ENCODE results near the gene VAV2. TPM values are rescaled to one million over a fixed set of nuclear protein-coding genes. Genes with fewer than 3 reads are reported as not detected.

VAV2 gene
- total RNA-seq, 1 experiment from 2014 or later: 24.7 TPM

DNA sequence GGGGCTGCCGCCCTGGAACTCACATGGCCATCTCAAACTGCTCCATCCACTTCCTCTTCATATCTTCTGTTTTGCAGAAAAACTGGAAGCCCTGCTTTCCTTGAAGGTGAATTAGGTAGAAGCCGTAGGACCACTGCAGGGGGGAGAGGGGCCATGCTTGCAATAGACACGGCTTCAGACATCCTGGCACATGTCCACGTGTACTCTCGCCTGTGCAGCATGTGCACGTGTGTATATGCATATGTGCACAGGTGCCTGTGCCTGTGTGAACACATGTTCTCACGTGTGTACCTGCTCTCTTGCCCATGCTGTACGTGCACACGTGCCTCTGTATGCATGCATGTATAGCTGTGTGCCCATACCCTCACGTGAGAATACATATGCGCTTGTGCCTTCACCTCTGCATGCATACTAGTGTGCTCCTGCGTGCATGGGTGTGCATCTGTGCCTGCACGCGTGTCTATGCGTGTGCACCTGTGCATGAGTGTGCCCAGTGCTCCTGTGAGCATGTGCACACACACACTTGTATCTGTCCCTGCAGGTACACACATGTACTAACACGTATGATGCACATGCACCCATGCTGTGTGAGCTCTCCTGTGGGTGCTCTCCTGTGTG is 206.3 kb downstream of the VAV2 start:
- DNase-seq (ENCODE audit: low read depth, low spot score) (no peak), ATAC-seq (no peak)
- in situ Hi-C loops (cut with HindIII; ENCODE audit: low pct_unique_long_range_greater_than_20kb, low sequenced_read_pairs): no loop called here
- no peaks in the 10 kb centered on the region for H3K9me3 ChIP-seq (ENCODE audit: control insufficient read depth, insufficient read depth, low read depth, low read length)
- no TSS peak for BruUV-seq (replicated peaks)
- CTCF ChIA-PET: no interaction called here
- H3K4me3 ChIP-seq (ENCODE audit: low read depth in 2 of 2, low read length in 2 of 2): no peak overlapping the region
- TF ChIP-seq SIN3A (IDR thresholded peaks at IDR 0.05; ENCODE audit: borderline replicate concordance, insufficient read depth, low read depth, low read length) (no peak), POLR2AphosphoS5 (IDR thresholded peaks at IDR 0.05; ENCODE audit: low read depth, low read length) (no peak), TCF7L2 (IDR thresholded peaks at IDR 0.05; ENCODE audit: low read depth, low read length) (no peak)
- TF ChIP-seq, protein P1, sequence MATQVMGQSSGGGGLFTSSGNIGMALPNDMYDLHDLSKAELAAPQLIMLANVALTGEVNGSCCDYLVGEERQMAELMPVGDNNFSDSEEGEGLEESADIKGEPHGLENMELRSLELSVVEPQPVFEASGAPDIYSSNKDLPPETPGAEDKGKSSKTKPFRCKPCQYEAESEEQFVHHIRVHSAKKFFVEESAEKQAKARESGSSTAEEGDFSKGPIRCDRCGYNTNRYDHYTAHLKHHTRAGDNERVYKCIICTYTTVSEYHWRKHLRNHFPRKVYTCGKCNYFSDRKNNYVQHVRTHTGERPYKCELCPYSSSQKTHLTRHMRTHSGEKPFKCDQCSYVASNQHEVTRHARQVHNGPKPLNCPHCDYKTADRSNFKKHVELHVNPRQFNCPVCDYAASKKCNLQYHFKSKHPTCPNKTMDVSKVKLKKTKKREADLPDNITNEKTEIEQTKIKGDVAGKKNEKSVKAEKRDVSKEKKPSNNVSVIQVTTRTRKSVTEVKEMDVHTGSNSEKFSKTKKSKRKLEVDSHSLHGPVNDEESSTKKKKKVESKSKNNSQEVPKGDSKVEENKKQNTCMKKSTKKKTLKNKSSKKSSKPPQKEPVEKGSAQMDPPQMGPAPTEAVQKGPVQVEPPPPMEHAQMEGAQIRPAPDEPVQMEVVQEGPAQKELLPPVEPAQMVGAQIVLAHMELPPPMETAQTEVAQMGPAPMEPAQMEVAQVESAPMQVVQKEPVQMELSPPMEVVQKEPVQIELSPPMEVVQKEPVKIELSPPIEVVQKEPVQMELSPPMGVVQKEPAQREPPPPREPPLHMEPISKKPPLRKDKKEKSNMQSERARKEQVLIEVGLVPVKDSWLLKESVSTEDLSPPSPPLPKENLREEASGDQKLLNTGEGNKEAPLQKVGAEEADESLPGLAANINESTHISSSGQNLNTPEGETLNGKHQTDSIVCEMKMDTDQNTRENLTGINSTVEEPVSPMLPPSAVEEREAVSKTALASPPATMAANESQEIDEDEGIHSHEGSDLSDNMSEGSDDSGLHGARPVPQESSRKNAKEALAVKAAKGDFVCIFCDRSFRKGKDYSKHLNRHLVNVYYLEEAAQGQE (IDR thresholded peaks at IDR 0.05; ENCODE audit: insufficient read depth in 1 of 2, low read depth in 2 of 2, low read length in 1 of 2): no peak
- TF ChIP-seq, protein P2, sequence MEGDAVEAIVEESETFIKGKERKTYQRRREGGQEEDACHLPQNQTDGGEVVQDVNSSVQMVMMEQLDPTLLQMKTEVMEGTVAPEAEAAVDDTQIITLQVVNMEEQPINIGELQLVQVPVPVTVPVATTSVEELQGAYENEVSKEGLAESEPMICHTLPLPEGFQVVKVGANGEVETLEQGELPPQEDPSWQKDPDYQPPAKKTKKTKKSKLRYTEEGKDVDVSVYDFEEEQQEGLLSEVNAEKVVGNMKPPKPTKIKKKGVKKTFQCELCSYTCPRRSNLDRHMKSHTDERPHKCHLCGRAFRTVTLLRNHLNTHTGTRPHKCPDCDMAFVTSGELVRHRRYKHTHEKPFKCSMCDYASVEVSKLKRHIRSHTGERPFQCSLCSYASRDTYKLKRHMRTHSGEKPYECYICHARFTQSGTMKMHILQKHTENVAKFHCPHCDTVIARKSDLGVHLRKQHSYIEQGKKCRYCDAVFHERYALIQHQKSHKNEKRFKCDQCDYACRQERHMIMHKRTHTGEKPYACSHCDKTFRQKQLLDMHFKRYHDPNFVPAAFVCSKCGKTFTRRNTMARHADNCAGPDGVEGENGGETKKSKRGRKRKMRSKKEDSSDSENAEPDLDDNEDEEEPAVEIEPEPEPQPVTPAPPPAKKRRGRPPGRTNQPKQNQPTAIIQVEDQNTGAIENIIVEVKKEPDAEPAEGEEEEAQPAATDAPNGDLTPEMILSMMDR (IDR thresholded peaks at IDR 0.05): no peak
- H3K27me3 ChIP-seq (ENCODE audit: control insufficient read depth, insufficient read depth, low read length): no peaks in the 10 kb centered on the region
- no peaks in the 10 kb centered on the region for H3K4me1 ChIP-seq (ENCODE audit: control insufficient read depth, insufficient read depth, low read length)
- intact Hi-C loops (cut with micrococcal nuclease; ENCODE audit: unreplicated experiment): no loop called here
- H3K36me3 ChIP-seq (ENCODE audit: control insufficient read depth, insufficient read depth, low read length): no peaks in the 10 kb centered on the region
- POLR2A ChIA-PET: no interaction called here
- H3K27ac ChIP-seq (ENCODE audit: low read length): no peak overlapping the region

GRCh38 chr9:133784731-133785561 is 207.2 kb downstream of the VAV2 start:
- no peaks in the 10 kb centered on the region for H3K9me3 ChIP-seq (ENCODE audit: control insufficient read depth, insufficient read depth, low read depth, low read length)
- H3K27me3 ChIP-seq (ENCODE audit: control insufficient read depth, insufficient read depth, low read length): no peaks in the 10 kb centered on the region
- H3K4me1 ChIP-seq (ENCODE audit: control insufficient read depth, insufficient read depth, low read length): no peaks in the 10 kb centered on the region
- DNase-seq (ENCODE audit: low read depth, low spot score) (no peak), ATAC-seq (no peak)
- TF ChIP-seq, protein P2 (IDR thresholded peaks at IDR 0.05): no peak
- TF ChIP-seq POLR2AphosphoS5 (IDR thresholded peaks at IDR 0.05; ENCODE audit: low read depth, low read length) (no peak), SIN3A (IDR thresholded peaks at IDR 0.05; ENCODE audit: borderline replicate concordance, insufficient read depth, low read depth, low read length) (no peak), TCF7L2 (IDR thresholded peaks at IDR 0.05; ENCODE audit: low read depth, low read length) (no peak)
- TF ChIP-seq, protein P1 (IDR thresholded peaks at IDR 0.05; ENCODE audit: insufficient read depth in 1 of 2, low read depth in 2 of 2, low read length in 1 of 2): no peak
- no peaks in the 10 kb centered on the region for H3K36me3 ChIP-seq (ENCODE audit: control insufficient read depth, insufficient read depth, low read length)
- no peak overlapping the region for H3K27ac ChIP-seq (ENCODE audit: low read length)
- POLR2A ChIA-PET: no interaction called here
- BruUV-seq (replicated peaks): no TSS peak
- in situ Hi-C loops (cut with HindIII; ENCODE audit: low pct_unique_long_range_greater_than_20kb, low sequenced_read_pairs) (no loop called here), intact Hi-C loops (cut with micrococcal nuclease; ENCODE audit: unreplicated experiment) (no loop called here)
- H3K4me3 ChIP-seq (ENCODE audit: low read depth in 2 of 2, low read length in 2 of 2): no peak overlapping the region
- CTCF ChIA-PET: no interaction called here
